ENCODE data around the gene DDA1. TPM values are rescaled to one million over a fixed set of nuclear protein-coding genes. Genes with fewer than 3 reads are reported as not detected.

The DDA1 gene
- total and polyA plus RNA-seq, 10 of the 15 experiments (the other 5 are each of a cell fraction or from before 2014, with no cell fraction given): 0.76 to 71.0 (median 39.4) TPM

- TF ChIP-seq USF2 (IDR thresholded peaks at IDR 0.05; ENCODE audit: borderline replicate concordance, low read depth, low read length) (no peak; the same call in 1 of the 2 replicates), CREB1 (IDR thresholded peaks at IDR 0.05; ENCODE audit: low read depth) (peak; percentile 89), EZH2 (IDR thresholded peaks at IDR 0.05; ENCODE audit: borderline replicate concordance, control insufficient read depth, low read depth, low read length) (peak; percentile 100), FOXK2 (IDR thresholded peaks at IDR 0.05) (no peak), NKRF (conservative IDR thresholded peaks at IDR 0.05) (peak; percentile 81), SMARCA5 (IDR thresholded peaks at IDR 0.05) (no peak), GABPA (IDR thresholded peaks at IDR 0.05; ENCODE audit: low read depth) (peak; percentile 97), ZNF274 (IDR thresholded peaks at IDR 0.05; ENCODE audit: insufficient read depth, insufficient read length) (no peak), NR2F1 (conservative IDR thresholded peaks at IDR 0.05) (no peak), BACH1 (IDR thresholded peaks at IDR 0.05; ENCODE audit: borderline replicate concordance) (no peak), NFXL1 (IDR thresholded peaks at IDR 0.05; ENCODE audit: borderline replicate concordance) (no peak), RFX5 (IDR thresholded peaks at IDR 0.05; ENCODE audit: low read depth, low read length) (peak; percentile 87), DPF2 (IDR thresholded peaks at IDR 0.05) (no peak), CEBPZ (IDR thresholded peaks at IDR 0.05; ENCODE audit: low read depth, low read length) (0 out of 2 replicates have a peak, but pooled peaks have one; percentile 61), IRF4 (IDR thresholded peaks at IDR 0.05; ENCODE audit: low read depth, low read length) (no peak), KLF5 (IDR thresholded peaks at IDR 0.05; ENCODE audit: partially characterized antibody) (no peak), CHD2 (IDR thresholded peaks at IDR 0.05; ENCODE audit: borderline replicate concordance, low read depth, low read length) (peak; percentile 95), ZZZ3 (IDR thresholded peaks at IDR 0.05; ENCODE audit: control insufficient read depth, insufficient read length, low read depth) (no peak), USF1 (IDR thresholded peaks at IDR 0.05; ENCODE audit: borderline replicate concordance, extremely low read length, insufficient read depth, low read depth, low read length) (no peak), RELA (IDR thresholded peaks at IDR 0.05; ENCODE audit: borderline replicate concordance, partially characterized antibody) (peak; percentile 14), NFYB (IDR thresholded peaks at IDR 0.05; ENCODE audit: insufficient read depth, low read depth, low read length) (peak; percentile 97), RBBP5 (conservative IDR thresholded peaks at IDR 0.05) (no peak), PAX5 (IDR thresholded peaks at IDR 0.05; ENCODE audit: borderline replicate concordance, low read depth, low read length) (no peak), MTA3 (IDR thresholded peaks at IDR 0.05; ENCODE audit: borderline replicate concordance, low read length) (no peak), SPI1 (IDR thresholded peaks at IDR 0.05; ENCODE audit: borderline replicate concordance, insufficient read depth, low read depth, low read length) (no peak)
Observed at GRCh38 chr19:17266975-17267788, 42.2 kb upstream of the DDA1 start, which contains the start of gene BABAM1 (continued).

Measured in GM12878 (cell line).